WERI-Rb-1 (cell line): ENCODE data around the gene UBR1.
"Not testable (repeated sequence)": the region's sequence is repeated elsewhere in the genome, so short reads cannot be mapped to it uniquely, and the experiment has no call there.

Experiments
- DNase-seq: peaks from one replicate; pipeline ENCODE4 v3.0.0-alpha.2; 2020
- H3K27ac ChIP-seq: fragments of 250-450 bp; sonication (Bioruptor Pico); 2 replicates; pipeline ENCODE4 v1.5.1; 2020; ENCODE audit warnings: mild to moderate bottlenecking, moderate library complexity
- H3K27me3 ChIP-seq: fragments of 250-450 bp; sonication (Bioruptor Pico); 2 replicates; pipeline ENCODE4 v1.5.1; 2021; ENCODE audit warnings: mild to moderate bottlenecking, low read depth, moderate library complexity; ENCODE audit not compliant: insufficient read depth, severe bottlenecking
- H3K36me3 ChIP-seq: fragments of 250-450 bp; sonication (Bioruptor Pico); 2 replicates; pipeline ENCODE4 v1.5.1; 2020; ENCODE audit warnings: mild to moderate bottlenecking, moderate library complexity
- H3K4me3 ChIP-seq: 2 replicates; pipeline ENCODE4 v1.5.1; 2011; ENCODE audit warnings: low read depth, mild to moderate bottlenecking, control low read depth, low read length
- H3K9me3 ChIP-seq: fragments of 250-450 bp; sonication (Bioruptor Pico); 2 replicates; pipeline ENCODE4 v1.5.1; 2021; ENCODE audit warnings: mild to moderate bottlenecking, moderate library complexity; ENCODE audit not compliant: severe bottlenecking
- CTCF ChIP-seq: IDR thresholded peaks from 2 replicates; pipeline ENCODE4 v1.5.1; 2011; ENCODE audit warnings: low read depth, mild to moderate bottlenecking, control low read depth, inconsistent platforms, low read length

UBR1 gene

GRCh38 chr15:43048935-43049334, 56.9 kb downstream of the UBR1 start:
- no peak for TF ChIP-seq CTCF
- Histone ChIP-seq H3K9me3 (no peaks in the 10 kb centered on the region), H3K27ac (no peak overlapping the region), H3K4me3 (no peak overlapping the region), H3K36me3 (peaks cover 53% of the 10 kb centered on the region), H3K27me3 (no peaks in the 10 kb centered on the region)
- DNase-seq = no peak

GRCh38 chr15:43046484-43046883, 59.4 kb downstream of the UBR1 start:
- H3K9me3 ChIP-seq = no peaks in the 10 kb centered on the region
- no peaks in the 10 kb centered on the region for H3K27me3 ChIP-seq
- H3K4me3 ChIP-seq = no peak overlapping the region
- peaks cover 64% of the 10 kb centered on the region for H3K36me3 ChIP-seq
- DNase-seq = no peak
- no peak for TF ChIP-seq CTCF
- H3K27ac ChIP-seq = no peak overlapping the region

- Histone ChIP-seq H3K27me3 (no peaks in the 10 kb centered on the region), H3K36me3 (peaks cover 60% of the 10 kb centered on the region), H3K4me3 (no peak overlapping the region), H3K27ac (no peak overlapping the region), H3K9me3 (no peaks in the 10 kb centered on the region)
- DNase-seq = no peak
- no peak for TF ChIP-seq CTCF
Observed at GRCh38 chr15:43042885-43043284, 63.0 kb downstream of the UBR1 start.

GRCh38 chr15:43041085-43041484, 64.8 kb downstream of the UBR1 start:
- peaks cover 48% of the 10 kb centered on the region for H3K36me3 ChIP-seq

GRCh38 chr15:43035240-43035639, 70.6 kb downstream of the UBR1 start:
- H3K4me3 ChIP-seq, H3K27me3 ChIP-seq, H3K27ac ChIP-seq, DNase-seq, H3K9me3 ChIP-seq: not testable (repeated sequence)
- H3K36me3 ChIP-seq = peaks cover 35% of the 10 kb centered on the region

More at GRCh38 chr15:43041085-43041484, 64.8 kb downstream of the UBR1 start:
- not testable (repeated sequence) for H3K9me3 ChIP-seq, H3K4me3 ChIP-seq, DNase-seq, H3K27me3 ChIP-seq, H3K27ac ChIP-seq

GRCh38 chr15:43029476-43029875, 76.4 kb downstream of the UBR1 start:
- Histone ChIP-seq H3K27ac (no peak overlapping the region), H3K4me3 (no peak overlapping the region), H3K27me3 (no peaks in the 10 kb centered on the region), H3K36me3 (peaks cover 46% of the 10 kb centered on the region), H3K9me3 (no peaks in the 10 kb centered on the region)
- no peak for TF ChIP-seq CTCF
- no peak for DNase-seq

GRCh38 chr15:43025150-43025549, 80.7 kb downstream of the UBR1 start:
- no peak for DNase-seq
- Histone ChIP-seq H3K36me3 (peaks cover 56% of the 10 kb centered on the region), H3K4me3 (no peak overlapping the region), H3K27ac (no peak overlapping the region), H3K9me3 (no peaks in the 10 kb centered on the region), H3K27me3 (no peaks in the 10 kb centered on the region)
- TF ChIP-seq CTCF = no peak

- not testable (repeated sequence) for H3K9me3 ChIP-seq, H3K27ac ChIP-seq, DNase-seq, H3K27me3 ChIP-seq, H3K4me3 ChIP-seq
- peaks cover 33% of the 10 kb centered on the region for H3K36me3 ChIP-seq
Observed at GRCh38 chr15:43014671-43015070, 91.2 kb downstream of the UBR1 start.
